Common myeloid progenitor, CD34-positive (primary cell): ENCODE data around the gene PPP1R13B.

Experiments
- CTCF ChIA-PET: fragments of 350-600 bp; sonication (Branson Sonifier 250); formaldehyde crosslinking; loops from one replicate; lab custom pipeline; 2021; ENCODE audit warnings: antibody characterized with exemption; lab: Charles Lee
- POLR2A ChIA-PET: fragments of 350-600 bp; sonication (Branson Sonifier 250); formaldehyde crosslinking; loops from one replicate; lab custom pipeline; 2021; ENCODE audit warnings: antibody characterized with exemption; lab: Charles Lee
- DNase-seq, 3 donors: peaks; one replicate each; pipeline versions ENCODE4 v3.0.0 to v3.0.0-alpha.2; 2013
- H3K27ac ChIP-seq, 2 experiments: 1 replicate in 1 of 2; 2 replicates in 1 of 2; pipeline ENCODE4 v1.7.0; 2013; ENCODE audit warnings: inconsistent platforms in 2 of 2, low read length in 2 of 2, mild to moderate bottlenecking in 2 of 2, low read depth in 1 of 2, moderate library complexity in 1 of 2; ENCODE audit not compliant: severe bottlenecking in 2 of 2, insufficient read depth in 1 of 2, poor library complexity in 1 of 2
- H3K27me3 ChIP-seq, 5 experiments: replicated peaks in 2 of 5; 1 replicate in 3 of 5; 2 replicates in 2 of 5; pipeline versions ENCODE4 v1.6.1 to v1.7.0; 2013; ENCODE audit warnings: low read length in 4 of 5, mild to moderate bottlenecking in 2 of 5, moderate library complexity in 2 of 5, inconsistent platforms in 1 of 5; ENCODE audit not compliant: insufficient read depth in 5 of 5, control insufficient read depth in 4 of 5
- H3K36me3 ChIP-seq, 4 experiments: 1 replicate in 2 of 4; 2 replicates in 2 of 4; pipeline versions ENCODE4 v1.6.1 to v1.7.0; 2013; ENCODE audit warnings: low read length in 3 of 4, control low read depth in 1 of 4, mild to moderate bottlenecking in 1 of 4; ENCODE audit not compliant: control insufficient read depth in 4 of 4, insufficient read depth in 4 of 4
- H3K4me1 ChIP-seq, 4 experiments: 1 replicate in 3 of 4; 2 replicates in 1 of 4; pipeline versions ENCODE4 v1.6.1 to v1.7.1; 2013; ENCODE audit warnings: low read length in 3 of 4, mild to moderate bottlenecking in 3 of 4, control low read depth in 1 of 4, inconsistent platforms in 1 of 4, moderate library complexity in 1 of 4; ENCODE audit not compliant: control insufficient read depth in 4 of 4, insufficient read depth in 4 of 4; ENCODE audit errors: control extremely low read depth in 1 of 4
- H3K4me3 ChIP-seq, 7 experiments: 1 replicate in 4 of 7; 2 replicates in 3 of 7; pipeline versions ENCODE4 v1.5.1 to v1.7.0; 2013; ENCODE audit warnings: mild to moderate bottlenecking in 7 of 7, low read length in 6 of 7, moderate library complexity in 6 of 7, inconsistent platforms in 2 of 7, low read depth in 2 of 7, control low read depth in 1 of 7; ENCODE audit not compliant: insufficient read depth in 4 of 7, control insufficient read depth in 1 of 7; ENCODE audit errors: extremely low read depth in 1 of 7
- H3K9me3 ChIP-seq, 5 experiments: 1 replicate in 4 of 5; 2 replicates in 1 of 5; pipeline versions ENCODE4 v1.6.1 to v1.7.1; 2013; ENCODE audit warnings: low read length in 4 of 5, mild to moderate bottlenecking in 2 of 5, inconsistent platforms in 1 of 5, low read depth in 1 of 5, moderate library complexity in 1 of 5; ENCODE audit not compliant: control insufficient read depth in 4 of 5, insufficient read depth in 2 of 5; ENCODE audit errors: control extremely low read depth in 1 of 5
- WGBS: methylation state at CpG from one replicate; pipeline ENCODE4 v1.1.5; 2013; ENCODE audit not compliant: insufficient coverage; 5-methylcytosine and 5-hydroxymethylcytosine counted together

The PPP1R13B gene

GRCh38 chr14:103881268-103882201, 34.2 kb upstream of the PPP1R13B start:
- no peak overlapping the region for H3K4me3 ChIP-seq
- ChIA-PET CTCF (interaction anchor here (0.8 to 3.6 kb wide), 13 partner anchors 16 to 196 kb away, joined by 3 to 19 read pairs (median 6); no protein-coding TSS in a partner anchor), POLR2A (no interaction called here)
- 83% methylated on average over 28 of the region's 31 CpGs for WGBS
- no peak overlapping the region for H3K27ac ChIP-seq
- H3K36me3 ChIP-seq: no peaks in the 10 kb centered on the region
- peaks cover 0 to 29% (median 25%) of the 10 kb centered on the region in 4 experiments for H3K4me1 ChIP-seq
- DNase-seq: no peak
- no peaks in the 10 kb centered on the region for H3K9me3 ChIP-seq
- H3K27me3 ChIP-seq: peaks cover 0 to 19% (median 0%) of the 10 kb centered on the region in 5 experiments

- POLR2A ChIA-PET: no interaction called here
- Histone ChIP-seq H3K9me3 (no peaks in the 10 kb centered on the region), H3K27me3 (peaks cover 0 to 19% (median 0%) of the 10 kb centered on the region in 5 experiments), H3K4me1 (peaks cover 0 to 29% (median 25%) of the 10 kb centered on the region in 4 experiments), H3K27ac (no peak overlapping the region), H3K4me3 (peak overlapping the region in 5 of 7 experiments; percentile 13 to 71 (median 51)), H3K36me3 (no peaks in the 10 kb centered on the region)
- CTCF ChIA-PET: interaction anchor here (0.8 to 3.6 kb wide), 12 partner anchors 17 to 197 kb away, joined by 3 to 19 read pairs (median 5); no protein-coding TSS in a partner anchor
- DNase-seq: peak; percentile 88 to 94 (median 93)
- 22% methylated on average over 20 of the region's 23 CpGs for WGBS
Measured at GRCh38 chr14:103880348-103881267, 33.2 kb upstream of the PPP1R13B start.

GRCh38 chr14:103879570-103880347, 32.4 kb upstream of the PPP1R13B start:
- peaks cover 0 to 29% (median 25%) of the 10 kb centered on the region in 4 experiments for H3K4me1 ChIP-seq
- DNase-seq: peak in 1 of 3 donors; percentile 22
- ChIA-PET CTCF (interaction anchor here (0.8 to 3.6 kb wide), 10 partner anchors 18 to 198 kb away, joined by 3 to 19 read pairs (median 8); no protein-coding TSS in a partner anchor), POLR2A (no interaction called here)
- no peak overlapping the region for H3K27ac ChIP-seq
- no peaks in the 10 kb centered on the region for H3K36me3 ChIP-seq
- no peaks in the 10 kb centered on the region for H3K9me3 ChIP-seq
- WGBS: 15% methylated on average over 29 of the region's 34 CpGs
- peak overlapping the region in 5 of 7 experiments; percentile 13 to 71 (median 51) for H3K4me3 ChIP-seq
- peaks cover 0 to 19% (median 0%) of the 10 kb centered on the region in 5 experiments for H3K27me3 ChIP-seq

- H3K36me3 ChIP-seq: no peaks in the 10 kb centered on the region
- 95% methylated on average over 13 of the region's 16 CpGs for WGBS
- ChIA-PET POLR2A (no interaction called here), CTCF (interaction anchor here (1.1 to 3.6 kb wide), 4 partner anchors 27 to 70 kb away, joined by 3 to 19 read pairs (median 12); no protein-coding TSS in a partner anchor)
- no peak overlapping the region for H3K4me3 ChIP-seq
- H3K27me3 ChIP-seq: peaks cover 0 to 19% (median 0%) of the 10 kb centered on the region in 5 experiments
- no peaks in the 10 kb centered on the region for H3K9me3 ChIP-seq
- H3K4me1 ChIP-seq: peaks cover 0 to 29% (median 25%) of the 10 kb centered on the region in 4 experiments
- no peak for DNase-seq
- no peak overlapping the region for H3K27ac ChIP-seq
Measured at GRCh38 chr14:103879118-103879569, 31.8 kb upstream of the PPP1R13B start.

GRCh38 chr14:103878180-103878579, 30.8 kb upstream of the PPP1R13B start:
- 98% methylated on average over 10 of the region's 11 CpGs for WGBS
- Histone ChIP-seq H3K36me3 (no peaks in the 10 kb centered on the region), H3K9me3 (no peaks in the 10 kb centered on the region), H3K4me1 (peaks cover 0 to 29% (median 25%) of the 10 kb centered on the region in 4 experiments), H3K27ac (no peak overlapping the region), H3K27me3 (peaks cover 0 to 19% (median 0%) of the 10 kb centered on the region in 5 experiments), H3K4me3 (no peak overlapping the region)
- POLR2A ChIA-PET: no interaction called here
- no peak for DNase-seq
- CTCF ChIA-PET: interaction anchor here (1.0 to 3.6 kb wide), 3 partner anchors 12 to 32 kb away, joined by 3 to 19 read pairs (median 4); no protein-coding TSS in a partner anchor

- Histone ChIP-seq H3K27ac (no peak overlapping the region), H3K4me3 (no peak overlapping the region), H3K27me3 (peaks cover 0 to 12% (median 0%) of the 10 kb centered on the region in 5 experiments), H3K4me1 (peaks cover 0 to 31% (median 24%) of the 10 kb centered on the region in 4 experiments), H3K36me3 (no peaks in the 10 kb centered on the region), H3K9me3 (no peaks in the 10 kb centered on the region)
- WGBS: 93% methylated on average over 5 of the region's 5 CpGs
- DNase-seq: no peak
- CTCF ChIA-PET: no interaction called here
- POLR2A ChIA-PET: no interaction called here
Measured at GRCh38 chr14:103875010-103875409, 27.6 kb upstream of the PPP1R13B start.
